Mesenteric fat pad (tissue), 1 donor: ENCODE measurements around the gene MAP1LC3A. TPM values are rescaled to one million over a fixed set of nuclear protein-coding genes. Genes with fewer than 3 reads are reported as not detected.
A peak's percentile ranks its signal among the peaks of the same experiment; 100 is the strongest.

Experiments
- DNase-seq: peaks from one replicate; pipeline ENCODE4 v3.0.0-alpha.2; 2020; ENCODE audit warnings: low spot score
- total RNA-seq: library from RNA; stranded (reverse); fragmentation: NEBNext Ultra II Directional; extraction: Animal tissue kit (Norgen Biotek cat#: 25700); gene quantifications from one replicate; pipeline ENCODE4 v1.2.1, GENCODE V29; 2021
- donor health status: DM: yes; HTN: yes; CAD: no.

The MAP1LC3A gene
- total RNA-seq, 1 donor from 2014 or later, result 48.1 TPM

GRCh38 chr20:34547844-34548613 lies 10.5 kb upstream of the MAP1LC3A start:
- no peak for DNase-seq

GRCh38 chr20:34549291-34549928 lies 9.1 kb upstream of the MAP1LC3A start:
- no peak for DNase-seq

- DNase-seq, result no peak
Measured at GRCh38 chr20:34549929-34550305, 8.6 kb upstream of the MAP1LC3A start.

GRCh38 chr20:34552569-34552968 lies 5.9 kb upstream of the MAP1LC3A start:
- DNase-seq, result no peak

- no peak for DNase-seq
Measured at GRCh38 chr20:34553366-34553867, 5.1 kb upstream of the MAP1LC3A start.

- DNase-seq, result no peak
Measured at GRCh38 chr20:34557936-34558319, 590 bp upstream of the MAP1LC3A start.

- no peak for DNase-seq
Measured at GRCh38 chr20:34559311-34560140, 1.0 kb downstream of the MAP1LC3A start.

GRCh38 chr20:34560141-34560523 lies 1.6 kb downstream of the MAP1LC3A start:
- no peak for DNase-seq

GRCh38 chr20:34560614-34561013 lies 2.1 kb downstream of the MAP1LC3A start:
- no peak for DNase-seq

GRCh38 chr20:34561661-34562060 lies 3.1 kb downstream of the MAP1LC3A start:
- no peak for DNase-seq

- no peak for DNase-seq
Measured at GRCh38 chr20:34562641-34563040, 4.1 kb downstream of the MAP1LC3A start.

GRCh38 chr20:34564833-34565232 lies 6.3 kb downstream of the MAP1LC3A start:
- DNase-seq, result no peak

- DNase-seq, result no peak
Measured at GRCh38 chr20:34566978-34567891, 8.7 kb downstream of the MAP1LC3A start.

GRCh38 chr20:34567892-34568865 lies 9.7 kb downstream of the MAP1LC3A start:
- no peak for DNase-seq

- no peak for DNase-seq
Measured at GRCh38 chr20:34569598-34569997, 11.1 kb downstream of the MAP1LC3A start.

GRCh38 chr20:34570859-34571306 lies 12.4 kb downstream of the MAP1LC3A start:
- DNase-seq, result no peak

GRCh38 chr20:34571753-34572152 lies 13.2 kb downstream of the MAP1LC3A start:
- DNase-seq, result peak; percentile 78

- peak; percentile 35 for DNase-seq
Measured at GRCh38 chr20:34573541-34574300, 15.2 kb downstream of the MAP1LC3A start.

GRCh38 chr20:34574426-34574825 lies 15.9 kb downstream of the MAP1LC3A start:
- DNase-seq, result peak; percentile 30
